Measurements from ENCODE around the gene KRT83.
A peak's percentile ranks its signal among the peaks of the same experiment; 100 is the strongest.
"Not testable (repeated sequence)": the region's sequence is repeated elsewhere in the genome, so short reads cannot be mapped to it uniquely, and the experiment has no call there.

The KRT83 gene

GRCh38 chr12:52305921-52306705 is 15.1 kb downstream of the KRT83 start:
- Histone ChIP-seq H3K36me3 (ENCODE audit: insufficient read depth, low read length) (no peaks in the 10 kb centered on the region), H3K9ac (ENCODE audit: low read depth, low read length, poor library complexity, severe bottlenecking) (no peak overlapping the region), H2AFZ (ENCODE audit: low read length) (no peak overlapping the region), H3K4me1 (ENCODE audit: insufficient read depth, low read length, poor library complexity, severe bottlenecking) (peaks cover 16% of the 10 kb centered on the region), H3K9me2 (replicated peaks; ENCODE audit: low read depth, low read length) (no peaks in the 10 kb centered on the region), H3F3A (ENCODE audit: low read depth) (no peaks in the 10 kb centered on the region), H3K4me3 (ENCODE audit: low read length, poor library complexity, severe bottlenecking) (no peak overlapping the region), H3K4me2 (ENCODE audit: low read depth, low read length, poor library complexity, severe bottlenecking) (peak overlapping the region; percentile 93), H3K9me3 (ENCODE audit: insufficient read depth, low read depth, low read length) (no peaks in the 10 kb centered on the region), H4K20me1 (ENCODE audit: insufficient read depth, low read length, poor library complexity, severe bottlenecking) (no peaks in the 10 kb centered on the region), H3K27me3 (ENCODE audit: insufficient read depth, low read length, poor library complexity, severe bottlenecking) (no peaks in the 10 kb centered on the region), H3K79me2 (ENCODE audit: insufficient read depth, low read length) (no peaks in the 10 kb centered on the region)
- TF ChIP-seq EZH2phosphoT487 (IDR thresholded peaks at IDR 0.05; ENCODE audit: borderline replicate concordance) (no peak), CTCF (conservative IDR thresholded peaks at IDR 0.05; ENCODE audit: low read length) (peak; percentile 56)

DNA sequence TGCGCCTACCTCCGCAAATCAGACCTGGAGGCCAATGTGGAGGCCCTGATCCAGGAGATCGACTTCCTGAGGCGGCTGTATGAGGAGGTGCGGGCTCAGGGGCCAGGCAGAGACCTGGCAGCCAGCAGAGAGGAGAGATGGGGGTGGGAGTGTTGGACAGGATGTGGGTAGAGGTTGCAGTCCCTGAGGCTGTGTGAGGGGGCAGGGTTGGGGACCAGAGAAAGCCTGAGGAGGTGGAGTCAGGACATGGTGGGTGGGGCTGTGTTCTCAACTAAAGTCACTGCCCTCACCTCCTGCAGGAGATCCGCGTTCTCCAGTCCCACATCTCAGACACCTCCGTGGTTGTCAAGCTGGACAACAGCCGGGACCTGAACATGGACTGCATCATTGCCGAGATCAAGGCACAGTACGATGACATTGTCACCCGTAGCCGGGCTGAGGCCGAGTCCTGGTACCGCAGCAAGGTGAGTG is 16.2 kb downstream of the KRT83 start:
- H3K9me2 ChIP-seq (replicated peaks; ENCODE audit: low read depth, low read length); H3F3A ChIP-seq (ENCODE audit: low read depth); H3K9me3 ChIP-seq (ENCODE audit: insufficient read depth, low read depth, low read length); H3K79me2 ChIP-seq (ENCODE audit: insufficient read depth, low read length); H4K20me1 ChIP-seq (ENCODE audit: insufficient read depth, low read length, poor library complexity, severe bottlenecking); H3K27me3 ChIP-seq (ENCODE audit: insufficient read depth, low read length, poor library complexity, severe bottlenecking); H2AFZ ChIP-seq (ENCODE audit: low read length); H3K36me3 ChIP-seq (ENCODE audit: insufficient read depth, low read length): not testable (repeated sequence)
- H3K4me3 ChIP-seq (ENCODE audit: low read length, poor library complexity, severe bottlenecking): peak overlapping the region; percentile 71
- peak overlapping the region; percentile 93 for H3K4me2 ChIP-seq (ENCODE audit: low read depth, low read length, poor library complexity, severe bottlenecking)
- H3K4me1 ChIP-seq (ENCODE audit: insufficient read depth, low read length, poor library complexity, severe bottlenecking): peaks cover 16% of the 10 kb centered on the region
- H3K9ac ChIP-seq (ENCODE audit: low read depth, low read length, poor library complexity, severe bottlenecking): peak overlapping the region; percentile 76

DNA sequence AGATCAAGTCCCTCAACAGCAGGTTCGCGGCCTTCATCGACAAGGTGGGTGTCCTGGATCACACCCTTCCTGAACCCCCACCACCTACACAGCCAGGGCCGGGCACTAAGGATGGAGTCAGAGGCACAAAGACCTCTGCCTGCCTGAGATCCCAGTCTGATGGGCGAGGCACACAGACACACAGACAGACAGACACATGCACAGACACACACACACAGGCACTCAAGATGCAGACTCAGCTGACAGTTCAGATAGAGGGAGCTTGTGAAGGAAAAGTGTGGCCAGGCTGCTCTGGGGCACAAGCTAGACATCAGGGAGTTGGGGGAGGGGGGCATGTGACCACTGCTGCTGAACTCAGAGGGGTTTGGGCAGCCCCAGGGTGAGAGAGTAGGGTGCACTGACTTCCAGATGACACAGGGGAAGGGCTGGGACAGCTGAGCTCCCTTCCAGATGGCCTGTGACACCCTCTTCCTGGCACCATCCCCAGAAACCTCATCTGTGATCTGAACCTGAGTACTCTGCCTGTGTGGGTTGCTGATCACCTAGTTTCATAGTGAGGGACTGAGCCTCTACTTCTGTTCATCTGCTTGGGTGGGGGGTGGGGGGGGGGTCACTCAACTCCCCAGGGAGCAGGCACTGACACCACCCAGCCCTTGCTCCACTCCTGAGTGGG is 18.8 kb downstream of the KRT83 start:
- H2AFZ ChIP-seq (ENCODE audit: low read length): not testable (repeated sequence)

DNA sequence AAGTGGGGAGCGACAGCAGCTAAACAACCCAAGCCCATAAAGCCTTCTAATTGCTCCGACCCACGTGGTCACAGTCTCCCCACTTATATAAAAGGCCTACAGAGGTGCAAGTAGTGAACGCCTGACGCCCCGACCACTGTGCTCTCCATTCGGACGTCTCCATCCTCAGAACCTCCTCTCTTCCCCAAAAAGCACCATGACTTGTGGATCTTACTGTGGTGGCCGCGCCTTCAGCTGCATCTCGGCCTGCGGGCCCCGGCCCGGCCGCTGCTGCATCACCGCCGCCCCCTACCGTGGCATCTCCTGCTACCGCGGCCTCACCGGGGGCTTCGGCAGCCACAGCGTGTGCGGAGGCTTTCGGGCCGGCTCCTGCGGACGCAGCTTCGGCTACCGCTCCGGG is 19.5 kb downstream of the KRT83 start:
- not testable (repeated sequence) for H3K9me2 ChIP-seq (replicated peaks; ENCODE audit: low read depth, low read length); H3K4me3 ChIP-seq (ENCODE audit: low read length, poor library complexity, severe bottlenecking); H3K36me3 ChIP-seq (ENCODE audit: insufficient read depth, low read length); H3K4me2 ChIP-seq (ENCODE audit: low read depth, low read length, poor library complexity, severe bottlenecking); H3K79me2 ChIP-seq (ENCODE audit: insufficient read depth, low read length); H3K9me3 ChIP-seq (ENCODE audit: insufficient read depth, low read depth, low read length); H3K9ac ChIP-seq (ENCODE audit: low read depth, low read length, poor library complexity, severe bottlenecking); H2AFZ ChIP-seq (ENCODE audit: low read length); H4K20me1 ChIP-seq (ENCODE audit: insufficient read depth, low read length, poor library complexity, severe bottlenecking); H3F3A ChIP-seq (ENCODE audit: low read depth); H3K27me3 ChIP-seq (ENCODE audit: insufficient read depth, low read length, poor library complexity, severe bottlenecking)
- H3K4me1 ChIP-seq (ENCODE audit: insufficient read depth, low read length, poor library complexity, severe bottlenecking): peaks cover 16% of the 10 kb centered on the region

More for the DNA sequence above, 18.8 kb downstream of the KRT83 start:
- H4K20me1 ChIP-seq (ENCODE audit: insufficient read depth, low read length, poor library complexity, severe bottlenecking); H3K4me2 ChIP-seq (ENCODE audit: low read depth, low read length, poor library complexity, severe bottlenecking); H3K9ac ChIP-seq (ENCODE audit: low read depth, low read length, poor library complexity, severe bottlenecking); H3K4me3 ChIP-seq (ENCODE audit: low read length, poor library complexity, severe bottlenecking); H3K9me3 ChIP-seq (ENCODE audit: insufficient read depth, low read depth, low read length); H3K9me2 ChIP-seq (replicated peaks; ENCODE audit: low read depth, low read length); H3K79me2 ChIP-seq (ENCODE audit: insufficient read depth, low read length); H3K36me3 ChIP-seq (ENCODE audit: insufficient read depth, low read length); H3F3A ChIP-seq (ENCODE audit: low read depth); H3K27me3 ChIP-seq (ENCODE audit: insufficient read depth, low read length, poor library complexity, severe bottlenecking): not testable (repeated sequence)
- peaks cover 16% of the 10 kb centered on the region for H3K4me1 ChIP-seq (ENCODE audit: insufficient read depth, low read length, poor library complexity, severe bottlenecking)

All from Loucy (cell line).